ENCODE measurements around the gene SOHLH1.

- TF ChIP-seq MXI1 (IDR thresholded peaks at IDR 0.05; ENCODE audit: borderline replicate concordance, low read depth, low read length) (no peak), CTCF (conservative IDR thresholded peaks at IDR 0.05; ENCODE audit: low read depth, low read length) (no peak), RAD21 (IDR thresholded peaks at IDR 0.05; ENCODE audit: low read length) (no peak), RFX5 (IDR thresholded peaks at IDR 0.05; ENCODE audit: low read depth, low read length) (no peak), ELK1 (IDR thresholded peaks at IDR 0.05; ENCODE audit: borderline replicate concordance, low read depth, low read length) (no peak), SMC3 (IDR thresholded peaks at IDR 0.05; ENCODE audit: low read depth, low read length) (no peak), RCOR1 (IDR thresholded peaks at IDR 0.05; ENCODE audit: insufficient replicate concordance, low read length) (no peak), POLR2A (IDR thresholded peaks at IDR 0.05; ENCODE audit: low read depth, low read length) (no peak)
- TF ChIP-seq, protein P1, sequence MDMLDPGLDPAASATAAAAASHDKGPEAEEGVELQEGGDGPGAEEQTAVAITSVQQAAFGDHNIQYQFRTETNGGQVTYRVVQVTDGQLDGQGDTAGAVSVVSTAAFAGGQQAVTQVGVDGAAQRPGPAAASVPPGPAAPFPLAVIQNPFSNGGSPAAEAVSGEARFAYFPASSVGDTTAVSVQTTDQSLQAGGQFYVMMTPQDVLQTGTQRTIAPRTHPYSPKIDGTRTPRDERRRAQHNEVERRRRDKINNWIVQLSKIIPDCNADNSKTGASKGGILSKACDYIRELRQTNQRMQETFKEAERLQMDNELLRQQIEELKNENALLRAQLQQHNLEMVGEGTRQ (IDR thresholded peaks at IDR 0.05; ENCODE audit: low read depth, low read length) = no peak
These were observed 51.4 kb downstream of the SOHLH1 start for GRCh38 chr9:135647884-135648283.
